NCI-H146 treated with DMSO at 0.1 percent for 48 hours (cell line): Measurements from ENCODE around the gene FIBP.

ENCODE experiments used
- DNase-seq: peaks from one replicate; lab custom pipeline; 2025; ENCODE audit not compliant: unreplicated experiment; lab: John Stamatoyannopoulos, UW

FIBP gene

GRCh38 chr11:65891219-65892136, 3.2 kb upstream of the FIBP start:
- no peak for DNase-seq

DNA sequence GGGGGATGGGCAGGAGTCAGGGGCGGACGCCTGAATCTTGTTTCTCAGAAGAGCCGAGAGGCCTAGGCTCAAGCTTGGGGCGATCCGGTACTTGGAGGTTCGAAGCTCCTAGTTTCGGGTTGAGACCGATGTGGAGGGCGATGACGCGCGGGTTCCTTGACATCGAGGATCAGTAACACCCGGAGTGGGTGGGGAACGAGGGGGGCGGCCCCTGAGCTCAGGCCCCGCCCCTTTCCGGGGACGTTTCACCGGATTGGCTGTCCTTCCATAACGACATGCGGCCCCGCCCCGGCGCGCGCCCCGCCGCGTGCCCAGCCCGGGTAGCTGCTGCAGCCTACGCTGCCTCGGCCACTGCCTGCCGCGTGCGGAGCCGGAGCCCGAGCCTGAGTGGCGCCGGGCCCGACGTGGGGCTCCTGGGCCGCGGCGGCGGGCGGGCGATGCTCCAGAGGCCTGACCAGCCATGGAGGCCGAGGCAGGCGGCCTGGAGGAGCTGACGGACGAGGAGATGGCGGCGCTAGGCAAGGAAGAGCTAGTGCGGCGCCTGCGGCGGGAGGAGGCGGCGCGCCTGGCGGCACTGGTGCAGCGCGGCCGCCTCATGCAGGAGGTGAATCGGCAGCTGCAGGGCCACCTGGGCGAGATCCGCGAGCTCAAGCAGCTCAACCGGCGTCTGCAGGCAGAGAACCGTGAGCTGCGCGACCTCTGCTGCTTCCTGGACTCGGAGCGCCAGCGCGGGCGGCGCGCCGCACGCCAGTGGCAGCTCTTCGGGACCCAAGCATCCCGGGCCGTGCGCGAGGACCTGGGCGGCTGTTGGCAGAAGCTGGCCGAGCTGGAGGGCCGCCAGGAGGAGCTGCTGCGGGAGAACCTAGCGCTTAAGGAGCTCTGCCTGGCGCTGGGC, 2.3 kb upstream of the FIBP start, which contains the start of gene CCDC85B:
Gene CCDC85B, plus strand, starts transcription at position 350 of the 895 bp plus-strand sequence. Its CDS starts 111 bp downstream, at position 461.
- peak; percentile 82 for DNase-seq

DNA sequence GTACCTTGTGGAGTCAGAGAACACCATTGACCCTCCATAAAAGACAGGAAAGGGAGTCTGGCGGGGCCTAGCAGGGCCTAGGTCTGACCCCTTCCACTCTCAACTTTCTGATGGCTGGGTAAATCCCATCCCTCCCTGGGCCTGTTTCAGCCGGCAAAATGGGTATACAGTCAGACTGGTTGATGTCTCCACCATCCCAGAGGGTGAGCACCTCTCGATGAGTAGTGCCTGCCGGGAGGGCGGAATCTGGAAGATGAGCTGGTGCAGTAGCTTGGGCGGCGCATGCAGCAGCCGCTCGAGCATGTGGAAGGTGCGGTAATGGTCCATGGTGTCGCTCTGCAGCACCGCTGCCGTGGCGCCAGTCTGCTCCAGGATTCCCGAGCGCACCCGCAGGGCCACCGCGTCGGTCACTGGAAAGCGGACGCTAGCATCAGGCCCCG, 528 bp downstream of the FIBP start:
- no peak for DNase-seq

GRCh38 chr11:65886826-65887722, 1.2 kb downstream of the FIBP start:
- no peak for DNase-seq

DNA sequence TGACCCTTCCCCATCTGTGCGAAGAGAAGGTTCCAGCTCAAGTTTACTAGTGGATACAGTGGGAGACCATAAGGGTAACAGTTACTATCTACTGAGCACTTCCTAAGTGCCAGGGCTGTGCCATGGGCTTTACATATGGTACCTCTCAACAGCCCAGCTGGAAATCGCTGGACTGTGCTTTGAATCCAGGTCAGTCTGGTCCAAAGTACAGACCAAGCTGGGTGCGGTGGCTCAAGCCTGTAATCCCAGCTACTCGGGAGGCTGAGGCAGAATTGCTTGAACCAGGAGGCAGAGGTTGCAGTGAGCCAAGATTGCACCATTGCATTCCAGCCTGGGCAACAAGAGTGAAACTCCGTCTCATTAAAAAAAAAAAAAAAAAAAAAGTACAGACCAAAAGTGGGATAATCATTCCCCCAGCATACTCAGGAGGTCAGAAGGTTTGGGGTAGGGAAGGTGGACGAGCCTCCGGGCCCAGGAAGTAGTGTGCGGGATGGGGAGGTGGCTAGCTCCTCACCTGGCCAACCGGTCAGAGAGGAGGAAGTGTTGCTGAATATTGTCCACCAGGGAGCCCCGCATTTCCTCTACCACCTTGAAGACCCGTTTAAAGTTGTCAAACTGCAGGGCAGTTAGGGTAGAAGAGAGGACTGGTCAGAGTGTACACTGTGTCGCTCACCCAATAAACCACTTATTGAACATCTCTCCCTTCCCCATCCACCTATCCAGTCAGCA, 2.3 kb downstream of the FIBP start:
- DNase-seq: no peak

GRCh38 chr11:65885231-65885630, 3.0 kb downstream of the FIBP start:
- DNase-seq: no peak

DNA sequence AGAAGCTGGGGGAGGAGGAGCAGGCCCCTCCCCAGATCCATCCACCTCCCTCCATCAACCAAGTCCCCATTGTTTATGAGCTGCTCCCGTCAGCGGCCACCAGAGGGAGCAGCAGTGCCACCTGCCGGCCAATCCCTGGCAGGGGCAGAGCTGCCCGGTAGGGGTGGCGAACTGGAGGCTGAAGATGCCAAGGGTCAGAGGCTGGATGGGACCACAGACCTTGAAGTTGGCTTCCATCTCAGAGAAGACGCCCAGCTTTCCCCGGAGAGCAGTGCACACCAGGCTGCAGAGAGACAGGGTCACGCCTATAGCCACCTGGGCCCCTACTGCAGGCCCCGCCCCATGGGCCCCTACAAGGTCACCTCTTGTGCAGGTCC, 3.6 kb downstream of the FIBP start:
- DNase-seq: peak; percentile 53

- no peak for DNase-seq
Observed at GRCh38 chr11:65883786-65884715, 4.2 kb downstream of the FIBP start.

- DNase-seq: no peak
Observed at GRCh38 chr11:65883058-65883761, 5.1 kb downstream of the FIBP start.

- no peak for DNase-seq
Observed at GRCh38 chr11:65882120-65883057, 5.9 kb downstream of the FIBP start.

- no peak for DNase-seq
Observed at GRCh38 chr11:65880844-65881421, 7.3 kb downstream of the FIBP start.

GRCh38 chr11:65880027-65880426, 8.2 kb downstream of the FIBP start:
- no peak for DNase-seq

DNA sequence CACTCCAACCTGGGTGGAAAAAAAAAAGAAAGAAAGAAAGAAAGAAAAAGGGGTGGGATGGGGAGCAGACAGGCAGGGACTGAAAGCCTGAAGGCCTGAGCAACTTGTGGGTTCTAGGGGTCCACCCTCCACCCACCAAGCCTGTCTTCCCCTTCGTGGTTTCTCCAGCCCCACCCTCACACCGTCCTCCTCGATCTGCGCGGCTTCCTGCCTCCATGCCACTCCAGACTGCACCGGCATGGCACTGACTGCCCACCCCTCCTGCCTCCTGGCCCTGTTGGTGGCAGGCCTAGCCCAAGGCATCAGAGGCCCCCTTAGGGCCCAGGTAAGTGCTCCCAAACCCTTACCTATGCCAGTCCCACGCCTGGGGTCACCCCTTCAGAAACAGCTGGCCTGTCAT, 8.7 kb downstream of the FIBP start, which contains the start of gene CTSW:
Gene CTSW, plus strand, starts transcription at position 221 of the 400 bp plus-strand sequence. Its CDS starts 18 bp downstream, at position 239.
- DNase-seq: no peak

DNA sequence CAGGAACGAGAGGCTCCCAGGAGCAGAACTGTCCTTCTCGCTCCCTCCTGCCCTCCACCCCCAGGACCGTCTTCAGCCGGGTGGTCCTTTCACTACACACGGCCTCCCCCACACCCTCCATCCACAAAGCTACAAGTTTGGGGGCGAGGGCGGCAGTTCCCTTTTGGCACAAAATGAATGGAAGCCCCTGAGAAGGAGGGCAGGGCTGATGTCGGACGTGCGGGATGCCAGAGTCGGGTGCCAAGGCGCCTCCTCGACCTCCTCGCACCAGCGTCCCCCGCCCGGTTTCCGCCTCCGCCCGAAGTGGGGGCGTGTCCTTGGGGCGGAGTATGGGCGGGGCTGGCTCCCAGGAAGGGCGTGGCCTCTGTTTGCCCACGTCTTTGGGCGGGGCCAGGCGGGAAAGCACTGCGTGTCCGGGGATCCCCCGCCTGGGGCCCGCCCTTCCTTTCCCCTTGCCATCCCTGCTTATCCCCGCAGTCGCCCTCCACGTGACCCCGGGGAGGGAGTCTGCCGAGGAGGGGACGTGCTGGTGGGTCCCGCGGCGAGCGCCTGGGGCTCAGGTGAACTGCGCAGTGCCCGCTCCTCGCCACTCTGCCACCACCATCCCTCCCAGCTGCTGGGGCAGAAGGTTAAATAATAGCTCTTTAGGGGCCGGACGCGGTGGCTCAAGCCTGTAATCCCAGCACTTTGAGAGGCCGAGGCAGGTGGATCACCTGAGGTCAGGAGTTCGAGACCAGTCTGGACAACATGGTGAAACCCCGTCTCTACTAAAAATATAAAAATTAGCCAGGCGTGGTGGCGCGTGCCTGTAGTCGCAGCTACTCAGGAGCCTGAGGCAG, 14.7 kb downstream of the FIBP start:
- DNase-seq: peak; percentile 78

DNA sequence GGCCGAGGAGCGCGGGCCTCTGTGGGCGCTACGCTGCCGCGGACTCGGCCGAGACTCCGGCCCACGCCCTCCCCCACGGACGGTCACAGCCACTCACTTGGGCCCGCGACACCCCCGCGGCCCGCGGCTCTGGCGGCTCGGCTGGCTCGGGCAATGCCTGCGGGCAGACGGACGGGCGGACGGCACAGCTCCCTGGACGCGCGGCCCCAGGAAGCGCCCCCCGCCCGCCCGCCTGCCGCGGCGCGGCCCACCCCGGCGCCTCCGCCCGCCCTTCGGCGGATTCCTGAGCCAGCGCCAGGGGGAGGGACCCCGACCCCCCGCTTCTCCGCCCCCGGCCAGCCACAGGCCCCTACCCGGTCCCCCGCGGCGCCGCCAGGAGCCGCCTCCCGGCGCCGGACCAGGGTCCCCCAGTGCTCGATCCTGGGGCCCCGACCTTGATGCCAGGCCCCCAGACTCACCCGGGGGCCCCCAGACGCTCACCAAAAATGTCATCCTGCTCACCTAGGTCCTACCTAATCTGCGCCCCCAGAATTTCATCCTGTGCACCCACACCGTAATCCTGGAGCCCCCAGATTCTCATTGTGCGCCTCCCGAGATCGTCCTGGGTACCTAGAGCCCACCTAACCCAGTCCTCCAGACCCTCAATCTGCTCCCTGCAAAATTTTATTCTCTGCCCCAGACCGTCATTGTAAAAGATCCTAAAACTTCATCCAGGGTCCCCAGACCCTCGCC, 15.5 kb downstream of the FIBP start, which contains the start of gene EFEMP2:
Gene EFEMP2, minus strand, starts transcription at position 215 of the 732 bp plus-strand sequence. CDS start 446 bp downstream, outside the sequence.
- no peak for DNase-seq
